ENCODE measurements around the gene YIPF1.
"Not testable (repeated sequence)": the region's sequence is repeated elsewhere in the genome, so short reads cannot be mapped to it uniquely, and the experiment has no call there.

The YIPF1 gene

GRCh38 chr1:53894644-53895043, 5.0 kb upstream of the YIPF1 start:
- no peak overlapping the region for H3K4me3 ChIP-seq (ENCODE audit: insufficient read length, low read depth)
- no peaks in the 10 kb centered on the region for H3K9me3 ChIP-seq (ENCODE audit: insufficient read depth, low read length)
- no peaks in the 10 kb centered on the region for H3K27me3 ChIP-seq (ENCODE audit: insufficient read depth, insufficient read length)
- no peak for TF ChIP-seq SUZ12 (IDR thresholded peaks at IDR 0.05; ENCODE audit: extremely low read depth, insufficient read depth, insufficient read length)
- TF ChIP-seq ZNF274 (IDR thresholded peaks at IDR 0.05; ENCODE audit: low read depth, low read length), result no peak
- no peak for TF ChIP-seq YY1 (IDR thresholded peaks at IDR 0.05; ENCODE audit: insufficient read depth, insufficient read length)
- no peak for DNase-seq (ENCODE audit: low read depth, low spot score)
- H3K9ac ChIP-seq (ENCODE audit: insufficient read length, low read depth), result no peak overlapping the region
- peaks cover 3% of the 10 kb centered on the region for H3K4me1 ChIP-seq (ENCODE audit: insufficient read depth, insufficient read length)
- H3K36me3 ChIP-seq (ENCODE audit: insufficient read depth, insufficient read length, low read length), result no peaks in the 10 kb centered on the region

DNA sequence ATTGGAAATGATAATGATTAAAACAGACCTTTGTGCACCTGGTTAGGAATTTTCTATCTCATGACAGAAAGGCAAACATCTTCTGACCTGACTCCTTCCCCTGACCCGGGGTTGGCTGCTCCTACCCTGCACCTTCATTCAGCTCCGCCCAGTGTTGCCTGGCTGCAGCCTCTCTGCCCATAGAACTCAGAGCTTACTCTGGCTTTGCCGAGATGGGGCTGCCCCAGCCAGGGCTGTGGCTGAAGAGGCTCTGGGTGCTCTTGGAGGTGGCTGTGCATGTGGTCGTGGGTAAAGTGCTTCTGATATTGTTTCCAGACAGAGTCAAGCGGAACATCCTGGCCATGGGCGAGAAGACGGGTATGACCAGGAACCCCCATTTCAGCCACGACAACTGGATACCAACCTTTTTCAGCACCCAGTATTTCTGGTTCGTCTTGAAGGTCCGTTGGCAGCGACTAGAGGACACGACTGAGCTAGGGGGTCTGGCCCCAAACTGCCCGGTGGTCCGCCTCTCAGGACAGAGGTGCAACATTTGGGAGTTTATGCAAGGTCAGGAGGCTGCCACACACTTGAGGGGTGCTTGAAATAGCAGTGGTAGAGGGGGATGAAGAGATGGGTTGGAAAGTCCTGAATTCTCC, 4.5 kb upstream of the YIPF1 start, which contains the start of gene DIO1:
TSS of gene DIO1 (plus strand) at position 189 of the 638 bp plus-strand sequence. CDS start at position 213, 24 bp downstream.
- no peak within 1 kb of the TSS for H3K4me3 ChIP-seq (ENCODE audit: insufficient read length, low read depth)
- no peaks in the 10 kb centered on the region for H3K9me3 ChIP-seq (ENCODE audit: insufficient read depth, low read length)
- no peak for TF ChIP-seq YY1 (IDR thresholded peaks at IDR 0.05; ENCODE audit: insufficient read depth, insufficient read length)
- TF ChIP-seq SUZ12 (IDR thresholded peaks at IDR 0.05; ENCODE audit: extremely low read depth, insufficient read depth, insufficient read length), result no peak
- TF ChIP-seq ZNF274 (IDR thresholded peaks at IDR 0.05; ENCODE audit: low read depth, low read length), result no peak
- H3K9ac ChIP-seq (ENCODE audit: insufficient read length, low read depth), result no peak within 1 kb of the TSS
- DNase-seq (ENCODE audit: low read depth, low spot score), result no peak
- H3K4me1 ChIP-seq (ENCODE audit: insufficient read depth, insufficient read length), result peaks cover 5% of the 10 kb centered on the region
- no peaks in the 10 kb centered on the region for H3K36me3 ChIP-seq (ENCODE audit: insufficient read depth, insufficient read length, low read length)
- H3K27me3 ChIP-seq (ENCODE audit: insufficient read depth, insufficient read length), result no peaks in the 10 kb centered on the region

DNA sequence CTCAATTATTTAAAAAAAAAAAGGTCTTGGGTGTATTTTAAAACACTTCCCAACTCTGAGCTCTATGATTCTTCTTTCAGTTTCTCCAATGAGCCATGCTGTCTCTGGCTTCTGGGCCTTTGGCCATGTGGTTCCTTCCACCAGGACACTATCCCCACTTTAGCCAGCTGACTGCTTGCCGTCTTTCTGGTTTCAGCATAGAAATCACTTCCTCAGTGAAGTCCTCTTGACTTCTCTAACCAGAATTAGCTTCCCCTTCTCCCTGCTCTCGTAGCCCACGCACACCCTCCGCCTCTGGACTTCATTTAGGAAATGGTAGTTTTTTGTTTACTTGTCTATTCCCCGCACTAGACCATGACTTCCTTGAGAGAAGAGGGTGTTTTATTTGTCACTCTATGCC, 3.3 kb upstream of the YIPF1 start:
- no peaks in the 10 kb centered on the region for H3K27me3 ChIP-seq (ENCODE audit: insufficient read depth, insufficient read length)
- peaks cover 3% of the 10 kb centered on the region for H3K4me1 ChIP-seq (ENCODE audit: insufficient read depth, insufficient read length)
- peaks cover 5% of the 10 kb centered on the region for H3K36me3 ChIP-seq (ENCODE audit: insufficient read depth, insufficient read length, low read length)
- no peak overlapping the region for H3K9ac ChIP-seq (ENCODE audit: insufficient read length, low read depth)
- no peak for DNase-seq (ENCODE audit: low read depth, low spot score)
- no peak overlapping the region for H3K4me3 ChIP-seq (ENCODE audit: insufficient read length, low read depth)
- TF ChIP-seq ZNF274 (IDR thresholded peaks at IDR 0.05; ENCODE audit: low read depth, low read length) (no peak), SUZ12 (IDR thresholded peaks at IDR 0.05; ENCODE audit: extremely low read depth, insufficient read depth, insufficient read length) (no peak), YY1 (IDR thresholded peaks at IDR 0.05; ENCODE audit: insufficient read depth, insufficient read length) (no peak)
- no peaks in the 10 kb centered on the region for H3K9me3 ChIP-seq (ENCODE audit: insufficient read depth, low read length)

DNA sequence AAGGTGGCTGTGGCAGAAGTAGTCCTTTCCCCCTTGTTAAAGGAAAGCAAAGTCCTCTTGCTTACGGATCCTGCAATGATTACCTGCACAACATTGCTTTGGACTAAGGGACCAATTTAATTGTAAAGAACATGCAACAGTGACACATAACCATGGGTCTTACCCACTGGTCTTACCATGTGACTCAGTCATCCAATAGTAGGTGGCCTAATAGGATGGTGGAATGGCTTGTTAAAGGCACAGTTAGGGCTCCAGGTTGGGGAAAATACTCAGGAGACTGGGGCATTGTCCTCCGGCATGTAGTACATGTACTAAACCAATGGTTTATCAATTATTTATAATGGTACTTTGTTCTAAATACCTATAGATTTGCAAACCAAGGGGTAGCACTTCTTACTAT, 2.1 kb upstream of the YIPF1 start:
- H3K9ac ChIP-seq (ENCODE audit: insufficient read length, low read depth), result no peak overlapping the region
- TF ChIP-seq ZNF274 (IDR thresholded peaks at IDR 0.05; ENCODE audit: low read depth, low read length) (no peak), YY1 (IDR thresholded peaks at IDR 0.05; ENCODE audit: insufficient read depth, insufficient read length) (no peak), SUZ12 (IDR thresholded peaks at IDR 0.05; ENCODE audit: extremely low read depth, insufficient read depth, insufficient read length) (no peak)
- H3K9me3 ChIP-seq (ENCODE audit: insufficient read depth, low read length), result no peaks in the 10 kb centered on the region
- H3K36me3 ChIP-seq (ENCODE audit: insufficient read depth, insufficient read length, low read length), result peaks cover 13% of the 10 kb centered on the region
- H3K27me3 ChIP-seq (ENCODE audit: insufficient read depth, insufficient read length), result no peaks in the 10 kb centered on the region
- H3K4me3 ChIP-seq (ENCODE audit: insufficient read length, low read depth), result no peak overlapping the region
- no peak for DNase-seq (ENCODE audit: low read depth, low spot score)
- H3K4me1 ChIP-seq (ENCODE audit: insufficient read depth, insufficient read length), result peaks cover 2% of the 10 kb centered on the region

GRCh38 chr1:53891018-53891417, 1.4 kb upstream of the YIPF1 start:
- Histone ChIP-seq H3K9ac (ENCODE audit: insufficient read length, low read depth) (no peak overlapping the region), H3K36me3 (ENCODE audit: insufficient read depth, insufficient read length, low read length) (peaks cover 17% of the 10 kb centered on the region), H3K27me3 (ENCODE audit: insufficient read depth, insufficient read length) (no peaks in the 10 kb centered on the region), H3K4me3 (ENCODE audit: insufficient read length, low read depth) (no peak overlapping the region), H3K9me3 (ENCODE audit: insufficient read depth, low read length) (no peaks in the 10 kb centered on the region), H3K4me1 (ENCODE audit: insufficient read depth, insufficient read length) (peaks cover 5% of the 10 kb centered on the region)
- no peak for TF ChIP-seq ZNF274 (IDR thresholded peaks at IDR 0.05; ENCODE audit: low read depth, low read length)
- no peak for DNase-seq (ENCODE audit: low read depth, low spot score)

GRCh38 chr1:53890522-53890941, 935 bp upstream of the YIPF1 start:
- no peak for DNase-seq (ENCODE audit: low read depth, low spot score)
- peaks cover 5% of the 10 kb centered on the region for H3K4me1 ChIP-seq (ENCODE audit: insufficient read depth, insufficient read length)
- no peaks in the 10 kb centered on the region for H3K27me3 ChIP-seq (ENCODE audit: insufficient read depth, insufficient read length)
- H3K36me3 ChIP-seq (ENCODE audit: insufficient read depth, insufficient read length, low read length), result peaks cover 19% of the 10 kb centered on the region
- no peaks in the 10 kb centered on the region for H3K9me3 ChIP-seq (ENCODE audit: insufficient read depth, low read length)
- no peak for TF ChIP-seq SUZ12 (IDR thresholded peaks at IDR 0.05; ENCODE audit: extremely low read depth, insufficient read depth, insufficient read length)
- no peak for TF ChIP-seq ZNF274 (IDR thresholded peaks at IDR 0.05; ENCODE audit: low read depth, low read length)
- no peak for TF ChIP-seq YY1 (IDR thresholded peaks at IDR 0.05; ENCODE audit: insufficient read depth, insufficient read length)
- no peak overlapping the region for H3K9ac ChIP-seq (ENCODE audit: insufficient read length, low read depth)
- no peak overlapping the region for H3K4me3 ChIP-seq (ENCODE audit: insufficient read length, low read depth)

- Histone ChIP-seq H3K9me3 (ENCODE audit: insufficient read depth, low read length) (no peaks in the 10 kb centered on the region), H3K9ac (ENCODE audit: insufficient read length, low read depth) (peak overlapping the region; percentile 42), H3K4me1 (ENCODE audit: insufficient read depth, insufficient read length) (peaks cover 5% of the 10 kb centered on the region), H3K4me3 (ENCODE audit: insufficient read length, low read depth) (no peak overlapping the region), H3K27me3 (ENCODE audit: insufficient read depth, insufficient read length) (no peaks in the 10 kb centered on the region), H3K36me3 (ENCODE audit: insufficient read depth, insufficient read length, low read length) (peaks cover 19% of the 10 kb centered on the region)
- TF ChIP-seq ZNF274 (IDR thresholded peaks at IDR 0.05; ENCODE audit: low read depth, low read length), result no peak
- no peak for TF ChIP-seq SUZ12 (IDR thresholded peaks at IDR 0.05; ENCODE audit: extremely low read depth, insufficient read depth, insufficient read length)
- no peak for TF ChIP-seq YY1 (IDR thresholded peaks at IDR 0.05; ENCODE audit: insufficient read depth, insufficient read length)
- no peak for DNase-seq (ENCODE audit: low read depth, low spot score)
Measured at GRCh38 chr1:53888681-53889080, 916 bp downstream of the YIPF1 start.

DNA sequence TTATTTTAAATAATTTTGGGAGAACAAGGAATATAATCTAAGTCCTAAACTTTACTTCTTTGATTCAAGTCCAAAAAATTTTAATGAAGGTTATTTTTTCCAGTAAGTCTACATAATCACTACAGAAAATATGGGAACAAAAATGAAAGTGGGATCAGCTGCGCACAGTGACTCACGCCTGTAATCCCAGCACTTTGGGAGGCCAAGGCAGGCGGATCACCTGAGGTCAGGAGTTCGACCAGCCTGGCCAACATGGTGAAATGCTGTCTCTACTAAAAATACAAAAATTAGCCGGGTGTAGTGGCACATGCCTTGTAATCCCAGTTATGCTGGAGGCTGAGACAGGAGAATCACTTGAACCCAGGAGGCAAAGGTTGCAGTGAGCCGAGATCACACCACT, 6.0 kb downstream of the YIPF1 start:
- H3K9ac ChIP-seq (ENCODE audit: insufficient read length, low read depth); H3K27me3 ChIP-seq (ENCODE audit: insufficient read depth, insufficient read length); H3K4me1 ChIP-seq (ENCODE audit: insufficient read depth, insufficient read length); H3K4me3 ChIP-seq (ENCODE audit: insufficient read length, low read depth); H3K9me3 ChIP-seq (ENCODE audit: insufficient read depth, low read length); DNase-seq (ENCODE audit: low read depth, low spot score): not testable (repeated sequence)
- H3K36me3 ChIP-seq (ENCODE audit: insufficient read depth, insufficient read length, low read length), result peaks cover 28% of the 10 kb centered on the region

DNA sequence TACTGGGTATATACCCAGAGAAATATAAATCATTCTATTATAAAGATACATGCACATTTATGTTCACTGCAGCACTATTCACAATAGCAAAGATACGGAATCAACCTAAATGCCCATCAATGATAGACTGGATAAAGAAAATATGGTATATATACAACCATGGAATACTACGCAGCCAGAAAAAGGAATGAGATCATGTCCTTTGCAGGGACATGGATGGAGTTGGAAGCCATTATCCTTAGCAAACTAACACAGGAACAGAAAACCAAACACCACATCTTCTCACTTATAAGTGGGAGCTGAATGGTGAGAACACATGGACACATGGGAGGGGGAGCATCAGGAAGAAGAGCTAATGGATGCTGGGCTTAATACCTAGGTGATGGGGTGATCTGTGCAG, 7.7 kb downstream of the YIPF1 start:
- peaks cover 31% of the 10 kb centered on the region for H3K36me3 ChIP-seq (ENCODE audit: insufficient read depth, insufficient read length, low read length)
- H3K9me3 ChIP-seq (ENCODE audit: insufficient read depth, low read length); H3K27me3 ChIP-seq (ENCODE audit: insufficient read depth, insufficient read length); H3K4me3 ChIP-seq (ENCODE audit: insufficient read length, low read depth); H3K4me1 ChIP-seq (ENCODE audit: insufficient read depth, insufficient read length); H3K9ac ChIP-seq (ENCODE audit: insufficient read length, low read depth); DNase-seq (ENCODE audit: low read depth, low spot score): not testable (repeated sequence)

Data from NT2/D1 (cell line).